Esophagus (tissue), 2 donors: Measurements from ENCODE around the gene CNKSR1. TPM values are rescaled to one million over a fixed set of nuclear protein-coding genes. Genes with fewer than 3 reads are reported as not detected.

Experiments
- H3K27ac ChIP-seq, 2 donors: one replicate each; pipeline ENCODE4 v1.5.1; 2013; ENCODE audit warnings: low read depth in 2 of 2, mild to moderate bottlenecking in 2 of 2, inconsistent platforms in 1 of 2, low read length in 1 of 2, moderate library complexity in 1 of 2
- H3K27me3 ChIP-seq, 2 donors: one replicate each; pipeline ENCODE4 v1.6.1; 2013; ENCODE audit warnings: low read length in 2 of 2, control low read depth in 1 of 2, mild to moderate bottlenecking in 1 of 2; ENCODE audit not compliant: insufficient read depth in 2 of 2, control insufficient read depth in 1 of 2
- H3K36me3 ChIP-seq, 2 donors: one replicate each; pipeline ENCODE4 v1.6.1; 2013; ENCODE audit warnings: low read length in 1 of 2; ENCODE audit not compliant: control insufficient read depth in 2 of 2, insufficient read depth in 2 of 2
- H3K4me1 ChIP-seq, 2 donors: one replicate each; pipeline ENCODE4 v1.6.1; 2013; ENCODE audit warnings: low read length in 1 of 2; ENCODE audit not compliant: control insufficient read depth in 2 of 2, insufficient read depth in 2 of 2
- H3K4me3 ChIP-seq, 2 donors: one replicate each; pipeline ENCODE4 v1.5.1; 2013; ENCODE audit warnings: low read length in 2 of 2, mild to moderate bottlenecking in 2 of 2, low read depth in 1 of 2, moderate library complexity in 1 of 2
- H3K9me3 ChIP-seq, 2 donors: one replicate each; pipeline ENCODE4 v1.6.1; 2013; ENCODE audit warnings: mild to moderate bottlenecking in 2 of 2, low read depth in 1 of 2, low read length in 1 of 2, moderate library complexity in 1 of 2; ENCODE audit not compliant: control insufficient read depth in 2 of 2, insufficient read depth in 1 of 2
- WGBS, 2 donors: extraction: QIAGEN DNeasy Blood & Tissue Kit; methylation state at CpG; one replicate each; pipeline ENCODE4 v1.1.7; 2013; 5-methylcytosine and 5-hydroxymethylcytosine counted together
- polyA plus RNA-seq, 2 donors: library from polyadenylated mRNA; stranded (reverse); fragments of 200-250 nt; gene quantifications; one replicate each; pipeline ENCODE4 v1.2.3, GENCODE V29; 2013
- donor health status: healthy with polysubstance abuse.
- donor health status: Bipolar disorder and iron deficiency.

The CNKSR1 gene
- polyA plus RNA-seq, result 10 to 100 TPM; 18.7 to 31.9 TPM

- 30 to 31% methylated on average over 21 of the region's 21 CpGs for WGBS, 2 donors
- Histone ChIP-seq H3K27me3 (no peaks in the 10 kb centered on the region), H3K36me3 (peaks cover 0 to 6% of the 10 kb centered on the region in 2 donors), H3K27ac (peak within 1 kb of the TSS; percentile 77 to 91), H3K9me3 (no peaks in the 10 kb centered on the region), H3K4me3 (peak within 1 kb of the TSS; percentile 51 to 58), H3K4me1 (peaks cover 4 to 7% of the 10 kb centered on the region in 2 donors)
Observed at GRCh38 chr1:26177182-26177684, at the start of gene CNKSR1. Gene CNKSR1, plus strand, starts transcription at chr1:26177491. Its CDS starts 57 bp downstream, at chr1:26177548.

- H3K9me3 ChIP-seq, result no peaks in the 10 kb centered on the region
- H3K36me3 ChIP-seq, result no peaks in the 10 kb centered on the region
- no peaks in the 10 kb centered on the region for H3K27me3 ChIP-seq
- no peak overlapping the region for H3K4me3 ChIP-seq
- WGBS, 2 donors, result 95 to 98% methylated on average over 4 of the region's 4 CpGs
- no peak overlapping the region for H3K27ac ChIP-seq
- H3K4me1 ChIP-seq, result no peaks in the 10 kb centered on the region
Observed at GRCh38 chr1:26129778-26130177, 47.5 kb upstream of the CNKSR1 start.

GRCh38 chr1:26130695-26131094 is 46.6 kb upstream of the CNKSR1 start:
- 47 to 65% methylated on average over 1 of the region's 1 CpG for WGBS, 2 donors
- H3K27ac ChIP-seq, result no peak overlapping the region
- H3K36me3 ChIP-seq, result no peaks in the 10 kb centered on the region
- H3K27me3 ChIP-seq, result no peaks in the 10 kb centered on the region
- H3K4me1 ChIP-seq, result no peaks in the 10 kb centered on the region
- no peak overlapping the region for H3K4me3 ChIP-seq
- no peaks in the 10 kb centered on the region for H3K9me3 ChIP-seq

GRCh38 chr1:26132128-26132833 is 45.0 kb upstream of the CNKSR1 start:
- Histone ChIP-seq H3K27ac (no peak overlapping the region), H3K27me3 (no peaks in the 10 kb centered on the region), H3K4me3 (no peak overlapping the region), H3K9me3 (no peaks in the 10 kb centered on the region), H3K36me3 (no peaks in the 10 kb centered on the region), H3K4me1 (no peaks in the 10 kb centered on the region)
- WGBS, 2 donors, result 74 to 77% methylated on average over 5 of the region's 5 CpGs

GRCh38 chr1:26132834-26133167 is 44.5 kb upstream of the CNKSR1 start:
- WGBS, 2 donors, result 93 to 94% methylated on average over 2 of the region's 2 CpGs
- no peaks in the 10 kb centered on the region for H3K9me3 ChIP-seq
- H3K4me1 ChIP-seq, result no peaks in the 10 kb centered on the region
- H3K4me3 ChIP-seq, result no peak overlapping the region
- no peaks in the 10 kb centered on the region for H3K27me3 ChIP-seq
- H3K27ac ChIP-seq, result no peak overlapping the region
- H3K36me3 ChIP-seq, result no peaks in the 10 kb centered on the region

GRCh38 chr1:26134466-26134865 is 42.8 kb upstream of the CNKSR1 start:
- 89 to 94% methylated on average over 3 of the region's 3 CpGs for WGBS, 2 donors
- Histone ChIP-seq H3K4me3 (no peak overlapping the region), H3K9me3 (no peaks in the 10 kb centered on the region), H3K27me3 (no peaks in the 10 kb centered on the region), H3K27ac (no peak overlapping the region), H3K36me3 (no peaks in the 10 kb centered on the region), H3K4me1 (no peaks in the 10 kb centered on the region)

GRCh38 chr1:26138974-26139558 is 38.2 kb upstream of the CNKSR1 start:
- 65 to 67% methylated on average over 3 of the region's 3 CpGs for WGBS, 2 donors
- Histone ChIP-seq H3K27ac (no peak overlapping the region), H3K9me3 (no peaks in the 10 kb centered on the region), H3K27me3 (no peaks in the 10 kb centered on the region), H3K4me3 (no peak overlapping the region), H3K36me3 (no peaks in the 10 kb centered on the region), H3K4me1 (no peaks in the 10 kb centered on the region)

GRCh38 chr1:26142159-26142558 is 35.1 kb upstream of the CNKSR1 start:
- H3K9me3 ChIP-seq, result no peaks in the 10 kb centered on the region
- no peaks in the 10 kb centered on the region for H3K4me1 ChIP-seq
- no peak overlapping the region for H3K27ac ChIP-seq
- no peaks in the 10 kb centered on the region for H3K36me3 ChIP-seq
- H3K4me3 ChIP-seq, result no peak overlapping the region
- H3K27me3 ChIP-seq, result no peaks in the 10 kb centered on the region
- 74 to 83% methylated on average over 8 of the region's 8 CpGs for WGBS, 2 donors

GRCh38 chr1:26145041-26145959 is 32.0 kb upstream of the CNKSR1 start:
- H3K4me3 ChIP-seq, result no peak overlapping the region
- no peaks in the 10 kb centered on the region for H3K36me3 ChIP-seq
- no peaks in the 10 kb centered on the region for H3K9me3 ChIP-seq
- H3K4me1 ChIP-seq, result no peaks in the 10 kb centered on the region
- no peak overlapping the region for H3K27ac ChIP-seq
- WGBS, 2 donors, result 30% methylated on average over 19 of the region's 19 CpGs
- no peaks in the 10 kb centered on the region for H3K27me3 ChIP-seq
